Measurements from ENCODE around the gene DYNC2LI1. TPM values are rescaled to one million over a fixed set of nuclear protein-coding genes. Genes with fewer than 3 reads are reported as not detected.

The DYNC2LI1 gene
- polyA plus RNA-seq, 2 of the 4 experiments (the other 2 are of a cell fraction) = 22.2 to 44.3 TPM

DNA sequence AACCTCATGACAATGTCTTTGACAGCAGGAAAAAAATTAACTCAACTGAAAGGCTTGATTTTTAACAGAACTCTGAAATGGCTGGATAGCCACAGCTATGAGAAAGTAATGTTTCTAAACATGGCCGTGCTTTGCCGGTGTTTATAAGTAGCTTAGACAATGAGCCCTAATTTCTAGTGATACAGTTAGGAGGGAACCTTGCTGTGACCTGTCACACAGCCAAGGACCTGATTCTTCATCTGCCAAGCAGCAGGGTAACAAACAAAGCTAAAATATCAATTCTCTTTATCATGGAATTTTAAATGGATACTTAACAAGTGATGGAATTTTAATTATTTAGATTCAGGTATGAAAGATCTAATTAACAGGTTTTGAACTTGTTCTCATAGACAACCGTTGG is 24.3 kb upstream of the DYNC2LI1 start (continued):
- TF ChIP-seq, protein P1, sequence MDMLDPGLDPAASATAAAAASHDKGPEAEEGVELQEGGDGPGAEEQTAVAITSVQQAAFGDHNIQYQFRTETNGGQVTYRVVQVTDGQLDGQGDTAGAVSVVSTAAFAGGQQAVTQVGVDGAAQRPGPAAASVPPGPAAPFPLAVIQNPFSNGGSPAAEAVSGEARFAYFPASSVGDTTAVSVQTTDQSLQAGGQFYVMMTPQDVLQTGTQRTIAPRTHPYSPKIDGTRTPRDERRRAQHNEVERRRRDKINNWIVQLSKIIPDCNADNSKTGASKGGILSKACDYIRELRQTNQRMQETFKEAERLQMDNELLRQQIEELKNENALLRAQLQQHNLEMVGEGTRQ (IDR thresholded peaks at IDR 0.05) = no peak
- TF ChIP-seq CBX8 (IDR thresholded peaks at IDR 0.05) (no peak), BHLHE40 (IDR thresholded peaks at IDR 0.05; ENCODE audit: low read depth, low read length) (no peak), SREBF2 (IDR thresholded peaks at IDR 0.05) (no peak), FOSL2 (IDR thresholded peaks at IDR 0.05) (no peak), FOSL2 (CRISPR knock-in tag; IDR thresholded peaks at IDR 0.05) (no peak)

DNA sequence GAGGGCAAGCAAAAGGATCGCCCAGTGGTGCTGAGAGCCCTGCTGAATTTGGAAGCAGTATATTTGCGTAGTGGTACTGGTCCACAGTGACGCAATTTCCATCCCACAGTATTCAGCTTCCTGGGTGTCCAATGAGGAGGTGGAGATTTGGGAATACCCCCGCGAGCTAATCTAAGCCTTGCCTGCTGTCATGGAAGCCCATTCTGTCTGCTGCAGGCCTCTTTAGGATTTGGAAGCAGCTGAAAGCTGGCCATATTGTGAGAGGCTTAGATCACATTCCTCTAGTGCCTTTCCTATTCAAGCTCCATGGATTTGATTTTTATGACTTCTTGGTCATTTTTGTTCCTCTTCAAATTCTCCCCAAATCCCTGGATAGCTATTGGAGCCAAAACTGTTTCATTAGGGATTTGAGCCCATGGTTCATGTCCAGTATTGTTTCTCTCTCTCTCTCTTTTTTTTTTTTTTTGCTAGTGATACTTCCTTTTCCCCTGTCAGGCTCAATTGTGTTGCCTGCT is 22.3 kb upstream of the DYNC2LI1 start:
- ChIA-PET POLR2A (no interaction called here), CTCF (interaction anchor here (0.6 to 1.1 kb wide), 3 partner anchors 14 to 591 kb away, joined by 3 to 5 read pairs (median 3); no protein-coding TSS in a partner anchor)
- TF ChIP-seq FOSB (CRISPR knock-in tag; IDR thresholded peaks at IDR 0.05) (no peak), CBX8 (IDR thresholded peaks at IDR 0.05) (no peak), TFCP2L1 (CRISPR knock-in tag; IDR thresholded peaks at IDR 0.05) (no peak), FOXS1 (CRISPR knock-in tag; IDR thresholded peaks at IDR 0.05) (no peak)

DNA sequence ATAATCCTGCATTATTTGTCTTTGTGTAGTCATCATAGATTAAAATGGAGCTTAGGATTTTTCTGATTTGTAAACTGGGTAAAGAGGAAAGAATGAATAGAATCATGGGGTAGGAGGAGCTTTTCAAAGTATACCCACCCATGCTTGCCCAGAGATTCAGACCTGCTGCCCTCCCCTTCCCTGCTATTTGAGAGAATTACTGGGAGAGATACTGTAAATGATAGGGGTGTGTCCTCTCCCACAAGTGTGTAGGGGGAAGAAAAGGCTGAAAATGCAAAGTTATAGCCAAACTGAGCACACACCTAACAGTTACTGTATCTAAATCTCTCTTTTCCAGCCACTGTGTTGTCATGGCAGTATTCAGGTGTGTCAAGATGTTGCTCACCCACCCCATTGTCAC is 21.5 kb upstream of the DYNC2LI1 start:
- CTCF ChIA-PET = interaction anchor here (1.1 kb wide), 1 partner anchor 15 kb away, joined by 5 read pairs; no protein-coding TSS in a partner anchor

More for the DNA sequence above, 22.3 kb upstream of the DYNC2LI1 start:
- no peaks in the 10 kb centered on the region for H3K9me3 ChIP-seq
- ATAC-seq (no peak), FAIRE-seq (no peak), DNase-seq (ENCODE audit: low read depth in 1 of 2, low spot score in 1 of 2) (no peak)
- 92% methylated on average over 5 of the region's 5 CpGs for WGBS (ENCODE audit: missing lambda C conversion rate)
- H3K27ac ChIP-seq = no peak overlapping the region
- H3K4me3 ChIP-seq = no peak overlapping the region
- no peak overlapping the region for H3K4me2 ChIP-seq
- H3K4me1 ChIP-seq = no peaks in the 10 kb centered on the region

DNA sequence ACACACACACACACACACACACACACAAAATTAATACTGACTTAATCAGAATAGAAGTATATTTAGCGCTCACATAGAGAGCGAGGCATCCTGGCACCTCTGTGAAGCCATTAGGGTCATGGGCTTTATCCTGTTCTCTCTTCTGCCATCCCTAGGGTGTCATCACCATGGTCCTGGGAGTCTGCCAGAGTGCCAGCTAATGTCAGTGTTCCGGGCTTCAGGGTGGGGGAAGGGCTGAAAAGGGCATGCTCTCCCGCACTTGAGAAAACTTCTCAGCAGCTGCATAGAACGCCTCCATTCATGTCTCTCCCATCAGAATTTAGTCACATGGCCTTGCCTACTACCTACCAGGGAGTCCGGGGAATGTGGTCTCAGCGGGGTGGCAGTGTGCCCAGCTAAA is 19.7 kb upstream of the DYNC2LI1 start:
- peaks cover 10% of the 10 kb centered on the region for H3K4me1 ChIP-seq
- no peak for ATAC-seq
- POLR2A ChIA-PET = interaction anchor here (1.2 kb wide), 1 partner anchor 20 kb away, joined by 3 read pairs; the partner anchor contains the start of gene DYNC2LI1
- CTCF ChIA-PET = interaction anchor here (0.9 to 1.4 kb wide), 2 partner anchors 10 to 127 kb away, joined by 3 read pairs; no protein-coding TSS in a partner anchor
- H3K9me3 ChIP-seq = no peaks in the 10 kb centered on the region
- FAIRE-seq = no peak
- no peak overlapping the region for H3K27ac ChIP-seq
- H3K4me3 ChIP-seq = no peak overlapping the region
- no peak overlapping the region for H3K4me2 ChIP-seq
- TF ChIP-seq KDM5A (IDR thresholded peaks at IDR 0.05) (no peak), HDAC2 (IDR thresholded peaks at IDR 0.05) (no peak), CEBPB (IDR thresholded peaks at IDR 0.05) (no peak), HOXB13 (CRISPR knock-in tag; IDR thresholded peaks at IDR 0.05; ENCODE audit: low read depth) (no peak), CHD4 (IDR thresholded peaks at IDR 0.05; ENCODE audit: borderline replicate concordance) (no peak), TP53 (CRISPR knock-in tag; IDR thresholded peaks at IDR 0.05) (no peak), EHF (CRISPR knock-in tag; IDR thresholded peaks at IDR 0.05) (no peak)
- TF ChIP-seq, protein P2, sequence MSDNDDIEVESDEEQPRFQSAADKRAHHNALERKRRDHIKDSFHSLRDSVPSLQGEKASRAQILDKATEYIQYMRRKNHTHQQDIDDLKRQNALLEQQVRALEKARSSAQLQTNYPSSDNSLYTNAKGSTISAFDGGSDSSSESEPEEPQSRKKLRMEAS (IDR thresholded peaks at IDR 0.05) = no peak
- TF ChIP-seq, protein P3, sequence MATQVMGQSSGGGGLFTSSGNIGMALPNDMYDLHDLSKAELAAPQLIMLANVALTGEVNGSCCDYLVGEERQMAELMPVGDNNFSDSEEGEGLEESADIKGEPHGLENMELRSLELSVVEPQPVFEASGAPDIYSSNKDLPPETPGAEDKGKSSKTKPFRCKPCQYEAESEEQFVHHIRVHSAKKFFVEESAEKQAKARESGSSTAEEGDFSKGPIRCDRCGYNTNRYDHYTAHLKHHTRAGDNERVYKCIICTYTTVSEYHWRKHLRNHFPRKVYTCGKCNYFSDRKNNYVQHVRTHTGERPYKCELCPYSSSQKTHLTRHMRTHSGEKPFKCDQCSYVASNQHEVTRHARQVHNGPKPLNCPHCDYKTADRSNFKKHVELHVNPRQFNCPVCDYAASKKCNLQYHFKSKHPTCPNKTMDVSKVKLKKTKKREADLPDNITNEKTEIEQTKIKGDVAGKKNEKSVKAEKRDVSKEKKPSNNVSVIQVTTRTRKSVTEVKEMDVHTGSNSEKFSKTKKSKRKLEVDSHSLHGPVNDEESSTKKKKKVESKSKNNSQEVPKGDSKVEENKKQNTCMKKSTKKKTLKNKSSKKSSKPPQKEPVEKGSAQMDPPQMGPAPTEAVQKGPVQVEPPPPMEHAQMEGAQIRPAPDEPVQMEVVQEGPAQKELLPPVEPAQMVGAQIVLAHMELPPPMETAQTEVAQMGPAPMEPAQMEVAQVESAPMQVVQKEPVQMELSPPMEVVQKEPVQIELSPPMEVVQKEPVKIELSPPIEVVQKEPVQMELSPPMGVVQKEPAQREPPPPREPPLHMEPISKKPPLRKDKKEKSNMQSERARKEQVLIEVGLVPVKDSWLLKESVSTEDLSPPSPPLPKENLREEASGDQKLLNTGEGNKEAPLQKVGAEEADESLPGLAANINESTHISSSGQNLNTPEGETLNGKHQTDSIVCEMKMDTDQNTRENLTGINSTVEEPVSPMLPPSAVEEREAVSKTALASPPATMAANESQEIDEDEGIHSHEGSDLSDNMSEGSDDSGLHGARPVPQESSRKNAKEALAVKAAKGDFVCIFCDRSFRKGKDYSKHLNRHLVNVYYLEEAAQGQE (IDR thresholded peaks at IDR 0.05) = no peak
- TF ChIP-seq, protein P4, sequence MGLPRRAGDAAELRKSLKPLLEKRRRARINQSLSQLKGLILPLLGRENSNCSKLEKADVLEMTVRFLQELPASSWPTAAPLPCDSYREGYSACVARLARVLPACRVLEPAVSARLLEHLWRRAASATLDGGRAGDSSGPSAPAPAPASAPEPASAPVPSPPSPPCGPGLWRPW (IDR thresholded peaks at IDR 0.05) = no peak
- no peak for DNase-seq (ENCODE audit: low read depth in 1 of 2, low spot score in 1 of 2)
- 84% methylated on average over 7 of the region's 7 CpGs for WGBS (ENCODE audit: missing lambda C conversion rate)

More for the DNA sequence above, 21.5 kb upstream of the DYNC2LI1 start:
- POLR2A ChIA-PET = no interaction called here
- Histone ChIP-seq H3K9me3 (no peaks in the 10 kb centered on the region), H3K4me1 (no peaks in the 10 kb centered on the region), H3K4me2 (no peak overlapping the region), H3K4me3 (no peak overlapping the region), H3K27ac (no peak overlapping the region)
- ATAC-seq = no peak
- TF ChIP-seq CHD4 (IDR thresholded peaks at IDR 0.05; ENCODE audit: borderline replicate concordance) (no peak), ZNF302 (CRISPR knock-in tag; IDR thresholded peaks at IDR 0.05) (no peak), CBX2 (IDR thresholded peaks at IDR 0.05; ENCODE audit: borderline replicate concordance, low read depth) (no peak), JUN (IDR thresholded peaks at IDR 0.05) (no peak), FOXS1 (CRISPR knock-in tag; IDR thresholded peaks at IDR 0.05) (no peak), HOXB5 (CRISPR knock-in tag; IDR thresholded peaks at IDR 0.05) (no peak), MYC (IDR thresholded peaks at IDR 0.05; ENCODE audit: borderline replicate concordance, low read length) (no peak), ZC3H11A (IDR thresholded peaks at IDR 0.05) (no peak), ZSCAN20 (CRISPR knock-in tag; IDR thresholded peaks at IDR 0.05) (no peak), FOSL2 (IDR thresholded peaks at IDR 0.05) (no peak), FOSL2 (CRISPR knock-in tag; IDR thresholded peaks at IDR 0.05) (no peak), RNF2 (IDR thresholded peaks at IDR 0.05; ENCODE audit: borderline replicate concordance, low read depth) (no peak), PHF8 (IDR thresholded peaks at IDR 0.05; ENCODE audit: borderline replicate concordance, low read depth) (no peak), POLR2A (IDR thresholded peaks at IDR 0.05; ENCODE audit: low read length) (no peak), CHD2 (IDR thresholded peaks at IDR 0.05; ENCODE audit: low read length, partially characterized antibody) (no peak)
- TF ChIP-seq, protein P4 (IDR thresholded peaks at IDR 0.05) = no peak
- TF ChIP-seq, protein P5, sequence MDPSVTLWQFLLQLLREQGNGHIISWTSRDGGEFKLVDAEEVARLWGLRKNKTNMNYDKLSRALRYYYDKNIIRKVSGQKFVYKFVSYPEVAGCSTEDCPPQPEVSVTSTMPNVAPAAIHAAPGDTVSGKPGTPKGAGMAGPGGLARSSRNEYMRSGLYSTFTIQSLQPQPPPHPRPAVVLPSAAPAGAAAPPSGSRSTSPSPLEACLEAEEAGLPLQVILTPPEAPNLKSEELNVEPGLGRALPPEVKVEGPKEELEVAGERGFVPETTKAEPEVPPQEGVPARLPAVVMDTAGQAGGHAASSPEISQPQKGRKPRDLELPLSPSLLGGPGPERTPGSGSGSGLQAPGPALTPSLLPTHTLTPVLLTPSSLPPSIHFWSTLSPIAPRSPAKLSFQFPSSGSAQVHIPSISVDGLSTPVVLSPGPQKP (IDR thresholded peaks at IDR 0.05; ENCODE audit: low read depth, low read length) = no peak
- FAIRE-seq = no peak
- no peak for DNase-seq (ENCODE audit: low read depth in 1 of 2, low spot score in 1 of 2)

All from A549 (cell line).